A673 (cell line): Measurements from ENCODE around the gene TFDP3. TPM values are rescaled to one million over a fixed set of nuclear protein-coding genes. Genes with fewer than 3 reads are reported as not detected.

Source experiments
- BruUV-seq: library from RNA; stranded (reverse); fragments of 400-500 nt; replicated peaks from 2 replicates; lab custom pipeline; 2021; lab: Mats Ljungman, UMichigan
- CTCF ChIA-PET: fragments of 300-600 bp; sonication (Branson Sonifier 250); formaldehyde crosslinking; loops from one replicate; lab custom pipeline; 2022; ENCODE audit warnings: antibody characterized with exemption; lab: Charles Lee
- POLR2A ChIA-PET: fragments of 300-600 bp; sonication (Branson Sonifier 250); formaldehyde crosslinking; loops from one replicate; lab custom pipeline; 2022; ENCODE audit warnings: antibody characterized with exemption; ENCODE audit not compliant: low non-redundant PET; lab: Charles Lee
- DNase-seq: peaks from one replicate; pipeline ENCODE4 v3.0.0-alpha.2; 2015; ENCODE audit warnings: low spot score
- H3K27ac ChIP-seq: fragments of 200-600 bp; sonication (generic); 2 replicates; pipeline ENCODE4 v1.5.1; 2016; ENCODE audit warnings: mixed run types, low read depth, mild to moderate bottlenecking, mixed read lengths, antibody characterized with exemption, low read length; ENCODE audit not compliant: poor library complexity, severe bottlenecking
- H3K27me3 ChIP-seq: fragments of 200-600 bp; sonication (generic); replicated peaks from 2 replicates; pipeline ENCODE4 v1.6.1; 2017; ENCODE audit warnings: mixed run types, low read depth, mild to moderate bottlenecking, mixed read lengths, antibody characterized with exemption, low read length; ENCODE audit not compliant: insufficient read depth, poor library complexity
- H3K36me3 ChIP-seq: fragments of 200-600 bp; sonication (generic); 2 replicates; pipeline ENCODE4 v1.6.1; 2016; ENCODE audit warnings: mixed run types, mild to moderate bottlenecking, mixed read lengths, antibody characterized with exemption, low read length; ENCODE audit not compliant: insufficient read depth, poor library complexity, severe bottlenecking
- H3K4me1 ChIP-seq: fragments of 200-600 bp; sonication (generic); 2 replicates; pipeline ENCODE4 v1.6.1; 2017; ENCODE audit warnings: mixed run types, mild to moderate bottlenecking, mixed read lengths, antibody characterized with exemption, low read length; ENCODE audit not compliant: insufficient read depth, poor library complexity, severe bottlenecking
- H3K4me3 ChIP-seq: fragments of 200-600 bp; sonication (generic); 2 replicates; pipeline ENCODE4 v1.5.1; 2016; ENCODE audit warnings: low read depth, mixed run types, mild to moderate bottlenecking, mixed read lengths, low read length; ENCODE audit not compliant: poor library complexity, severe bottlenecking
- H3K9me3 ChIP-seq: fragments of 200-600 bp; sonication (generic); 2 replicates; pipeline ENCODE4 v1.6.1; 2016; ENCODE audit warnings: mixed run types, low read depth, mild to moderate bottlenecking, mixed read lengths, antibody characterized with exemption, low read length; ENCODE audit not compliant: poor library complexity, severe bottlenecking
- EZH2 ChIP-seq: fragments of 200-600 bp; sonication (generic); IDR thresholded peaks from 2 replicates; pipeline ENCODE4 v1.6.1; 2017; ENCODE audit warnings: borderline replicate concordance, low read depth, mild to moderate bottlenecking, mixed read lengths, antibody characterized with exemption, low read length; ENCODE audit not compliant: poor library complexity, severe bottlenecking
- intact Hi-C: fragments of 100-400 bp; cut with micrococcal nuclease; formaldehyde crosslinking; loops from one replicate; pipeline ENCODE4 v1.10.0; 2022; ENCODE audit not compliant: unreplicated experiment
- total RNA-seq: library from RNA; stranded (reverse); gene quantifications from 2 replicates; pipeline ENCODE4 v1.2.3, GENCODE V29; 2021
- TF ChIP-seq, protein P1 (sequence below): fragments of 300-800, 200-600 bp; sonication (generic); conservative IDR thresholded peaks from 2 replicates; pipeline ENCODE4 v1.5.1; 2017; ENCODE audit warnings: low read depth, mild to moderate bottlenecking, antibody characterized with exemption, low read length, moderate library complexity, mixed read lengths

Gene TFDP3
- total RNA-seq, 1 experiment from 2014 or later = 0.56 TPM

DNA sequence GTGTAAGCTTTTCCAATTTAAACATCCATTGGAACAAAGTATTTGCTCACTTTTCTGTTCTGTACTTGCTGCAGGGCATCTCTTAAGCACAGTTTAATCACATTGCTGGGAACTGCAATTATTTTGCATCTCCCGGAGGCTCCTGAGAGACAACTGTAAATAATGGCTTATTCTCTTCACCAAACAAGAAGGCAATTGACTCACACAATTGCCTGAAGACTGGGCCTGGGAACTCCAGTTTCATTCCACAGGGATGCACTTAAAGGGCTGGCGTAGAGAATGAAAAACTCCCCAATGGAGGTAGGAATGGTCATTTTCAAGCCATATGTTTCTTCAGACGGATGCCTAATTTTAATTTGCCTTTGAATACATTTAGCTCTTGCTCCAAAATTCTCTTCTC lies 29.5 kb downstream of the TFDP3 start:
- Histone ChIP-seq H3K27ac (no peak overlapping the region), H3K4me1 (peaks cover 3% of the 10 kb centered on the region), H3K4me3 (no peak overlapping the region), H3K36me3 (no peaks in the 10 kb centered on the region), H3K9me3 (no peaks in the 10 kb centered on the region), H3K27me3 (no peaks in the 10 kb centered on the region)
- no TSS peak for BruUV-seq
- intact Hi-C loops = no loop called here
- ChIA-PET CTCF (no interaction called here), POLR2A (no interaction called here)
- no peak for TF ChIP-seq EZH2
- TF ChIP-seq, protein P1, sequence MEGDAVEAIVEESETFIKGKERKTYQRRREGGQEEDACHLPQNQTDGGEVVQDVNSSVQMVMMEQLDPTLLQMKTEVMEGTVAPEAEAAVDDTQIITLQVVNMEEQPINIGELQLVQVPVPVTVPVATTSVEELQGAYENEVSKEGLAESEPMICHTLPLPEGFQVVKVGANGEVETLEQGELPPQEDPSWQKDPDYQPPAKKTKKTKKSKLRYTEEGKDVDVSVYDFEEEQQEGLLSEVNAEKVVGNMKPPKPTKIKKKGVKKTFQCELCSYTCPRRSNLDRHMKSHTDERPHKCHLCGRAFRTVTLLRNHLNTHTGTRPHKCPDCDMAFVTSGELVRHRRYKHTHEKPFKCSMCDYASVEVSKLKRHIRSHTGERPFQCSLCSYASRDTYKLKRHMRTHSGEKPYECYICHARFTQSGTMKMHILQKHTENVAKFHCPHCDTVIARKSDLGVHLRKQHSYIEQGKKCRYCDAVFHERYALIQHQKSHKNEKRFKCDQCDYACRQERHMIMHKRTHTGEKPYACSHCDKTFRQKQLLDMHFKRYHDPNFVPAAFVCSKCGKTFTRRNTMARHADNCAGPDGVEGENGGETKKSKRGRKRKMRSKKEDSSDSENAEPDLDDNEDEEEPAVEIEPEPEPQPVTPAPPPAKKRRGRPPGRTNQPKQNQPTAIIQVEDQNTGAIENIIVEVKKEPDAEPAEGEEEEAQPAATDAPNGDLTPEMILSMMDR = no peak
- DNase-seq = no peak

DNA sequence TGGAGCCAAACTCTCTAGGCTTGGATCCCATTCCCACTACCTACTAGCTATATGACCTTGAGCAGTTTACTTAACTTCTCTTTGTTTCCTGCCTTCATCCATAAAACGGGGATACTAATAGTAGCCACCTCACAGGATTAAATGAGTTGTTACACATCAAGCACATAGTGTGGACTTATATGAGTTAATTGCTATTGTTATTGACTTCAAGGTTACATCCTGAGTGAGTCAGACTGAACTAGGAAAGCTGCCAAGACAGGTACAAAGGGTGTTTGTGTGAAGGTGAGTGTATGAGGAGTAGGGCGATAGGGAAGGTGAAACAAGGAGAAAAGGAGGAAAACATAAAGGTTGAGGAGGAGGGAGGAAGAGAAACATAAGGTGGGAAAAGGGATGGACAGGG lies 32.2 kb downstream of the TFDP3 start:
- BruUV-seq = no TSS peak
- TF ChIP-seq EZH2 = no peak
- TF ChIP-seq, protein P1 = no peak
- Histone ChIP-seq H3K27me3 (no peaks in the 10 kb centered on the region), H3K4me1 (peaks cover 3% of the 10 kb centered on the region), H3K4me3 (no peak overlapping the region), H3K27ac (no peak overlapping the region), H3K9me3 (no peaks in the 10 kb centered on the region), H3K36me3 (no peaks in the 10 kb centered on the region)
- ChIA-PET CTCF (no interaction called here), POLR2A (no interaction called here)
- DNase-seq = no peak
- intact Hi-C loops = no loop called here

DNA sequence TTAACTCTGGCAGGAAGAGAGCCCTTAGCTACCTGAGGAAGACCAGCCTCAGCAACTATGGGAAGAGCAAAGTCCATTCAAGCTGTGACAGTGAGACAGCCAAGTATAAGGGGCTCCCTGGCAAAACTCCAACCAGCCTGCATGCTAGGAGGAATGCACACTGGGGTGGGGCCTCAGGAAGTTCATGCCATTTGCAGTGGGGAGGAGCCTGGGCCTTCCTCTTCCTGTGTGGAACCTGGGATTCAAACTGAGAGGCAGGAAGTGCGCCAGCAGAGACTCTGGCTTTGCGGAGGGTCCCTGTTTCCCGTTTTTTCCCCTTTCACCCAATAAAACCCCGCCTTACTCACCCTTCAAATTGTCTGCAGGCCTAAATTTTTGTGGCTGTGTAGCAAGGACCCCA lies 33.0 kb downstream of the TFDP3 start:
- TF ChIP-seq EZH2 = no peak
- TF ChIP-seq, protein P1 = no peak
- Histone ChIP-seq H3K4me3 (no peak overlapping the region), H3K27ac (no peak overlapping the region), H3K27me3 (no peaks in the 10 kb centered on the region), H3K36me3 (no peaks in the 10 kb centered on the region), H3K9me3 (no peaks in the 10 kb centered on the region), H3K4me1 (peaks cover 3% of the 10 kb centered on the region)
- intact Hi-C loops = no loop called here
- no TSS peak for BruUV-seq
- DNase-seq = peak; percentile 47
- POLR2A ChIA-PET = no interaction called here
- CTCF ChIA-PET = no interaction called here
